Measurements from ENCODE around the gene WFIKKN1. TPM values are rescaled to one million over a fixed set of nuclear protein-coding genes. Genes with fewer than 3 reads are reported as not detected.

Gene WFIKKN1
- total and polyA plus RNA-seq, 2 of the 13 experiments (the other 11 are each of a cell fraction or from before 2014, with no cell fraction given): 1.7 to 4.9 TPM

DNA sequence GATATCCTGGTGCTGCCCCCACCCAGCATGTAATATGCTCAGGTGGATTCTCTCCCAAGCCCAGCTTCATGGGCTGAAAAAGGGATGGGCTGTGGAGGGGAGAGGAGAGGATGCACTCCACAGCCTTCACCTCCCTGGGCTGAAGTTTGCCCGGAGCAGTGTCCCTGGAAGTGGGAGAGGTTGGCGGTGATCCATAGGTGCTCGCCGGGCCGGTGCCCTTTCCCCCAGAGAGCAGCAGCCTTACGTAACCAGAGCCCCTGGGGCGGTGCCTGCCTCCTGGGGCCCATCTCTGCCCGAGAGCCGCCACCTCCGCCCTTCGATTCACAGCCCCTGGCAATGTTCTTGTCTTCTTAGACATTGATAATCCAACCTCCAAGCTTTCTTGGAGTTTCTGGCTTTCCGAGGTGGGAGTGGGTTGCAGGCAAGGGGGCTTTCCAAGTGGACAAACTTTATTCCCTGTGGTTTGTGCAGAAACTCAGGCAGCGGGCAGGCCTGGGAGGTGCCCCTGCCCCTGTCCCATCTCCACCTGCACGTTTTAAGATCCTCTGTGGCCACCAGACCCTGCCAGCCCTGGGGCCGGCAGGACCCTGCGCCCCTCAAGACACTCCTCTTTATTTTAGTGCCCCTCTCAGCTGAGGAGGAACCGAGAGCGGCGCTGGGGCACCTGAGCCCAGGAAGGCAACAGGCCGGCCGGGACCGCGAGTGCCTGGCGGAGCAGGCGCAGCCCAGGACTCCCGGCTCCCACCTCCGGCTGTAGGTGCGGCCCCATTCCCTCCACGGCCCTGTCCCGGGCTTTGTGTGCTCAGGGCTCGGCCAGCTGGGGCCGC, 15.3 kb downstream of the WFIKKN1 start (continued):
- TF ChIP-seq ZBTB37 (CRISPR knock-in tag; IDR thresholded peaks at IDR 0.05) (no peak), E2F5 (CRISPR knock-in tag; conservative IDR thresholded peaks at IDR 0.05) (no peak), ZNF33B (CRISPR knock-in tag; IDR thresholded peaks at IDR 0.05) (no peak), ZNF777 (CRISPR knock-in tag; IDR thresholded peaks at IDR 0.05) (no peak), HINFP (CRISPR knock-in tag; IDR thresholded peaks at IDR 0.05; ENCODE audit: low read depth) (peak; percentile 4; the same call in 1 of the 2 replicates), ZNF296 (CRISPR knock-in tag; conservative IDR thresholded peaks at IDR 0.05) (no peak), HMG20A (CRISPR knock-in tag; IDR thresholded peaks at IDR 0.05; ENCODE audit: borderline replicate concordance) (no peak), REL (CRISPR knock-in tag; conservative IDR thresholded peaks at IDR 0.05) (no peak), ZNF672 (CRISPR knock-in tag; IDR thresholded peaks at IDR 0.05) (no peak), DNMT1 (CRISPR knock-in tag; IDR thresholded peaks at IDR 0.05) (0 out of 2 replicates have a peak, but pooled peaks have one; percentile 44), ZNF124 (CRISPR knock-in tag; IDR thresholded peaks at IDR 0.05) (no peak), KDM6A (CRISPR knock-in tag; IDR thresholded peaks at IDR 0.05; ENCODE audit: low read depth) (0 out of 2 replicates have a peak, but pooled peaks have one; percentile 16), EED (CRISPR knock-in tag; IDR thresholded peaks at IDR 0.05) (0 out of 2 replicates have a peak, but pooled peaks have one; percentile 53), NFIC (IDR thresholded peaks at IDR 0.05; ENCODE audit: low read length) (no peak; the same call in 1 of the 2 replicates), HNRNPUL1 (IDR thresholded peaks at IDR 0.05; ENCODE audit: low read depth, low read length) (no peak)
- TF ChIP-seq, protein P1, sequence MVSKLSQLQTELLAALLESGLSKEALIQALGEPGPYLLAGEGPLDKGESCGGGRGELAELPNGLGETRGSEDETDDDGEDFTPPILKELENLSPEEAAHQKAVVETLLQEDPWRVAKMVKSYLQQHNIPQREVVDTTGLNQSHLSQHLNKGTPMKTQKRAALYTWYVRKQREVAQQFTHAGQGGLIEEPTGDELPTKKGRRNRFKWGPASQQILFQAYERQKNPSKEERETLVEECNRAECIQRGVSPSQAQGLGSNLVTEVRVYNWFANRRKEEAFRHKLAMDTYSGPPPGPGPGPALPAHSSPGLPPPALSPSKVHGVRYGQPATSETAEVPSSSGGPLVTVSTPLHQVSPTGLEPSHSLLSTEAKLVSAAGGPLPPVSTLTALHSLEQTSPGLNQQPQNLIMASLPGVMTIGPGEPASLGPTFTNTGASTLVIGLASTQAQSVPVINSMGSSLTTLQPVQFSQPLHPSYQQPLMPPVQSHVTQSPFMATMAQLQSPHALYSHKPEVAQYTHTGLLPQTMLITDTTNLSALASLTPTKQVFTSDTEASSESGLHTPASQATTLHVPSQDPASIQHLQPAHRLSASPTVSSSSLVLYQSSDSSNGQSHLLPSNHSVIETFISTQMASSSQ (IDR thresholded peaks at IDR 0.05; ENCODE audit: low read depth): no peak
- TF ChIP-seq, protein P1 (CRISPR knock-in tag; IDR thresholded peaks at IDR 0.05; ENCODE audit: borderline replicate concordance): no peak
